ENCODE results near the gene PECR.

DNA sequence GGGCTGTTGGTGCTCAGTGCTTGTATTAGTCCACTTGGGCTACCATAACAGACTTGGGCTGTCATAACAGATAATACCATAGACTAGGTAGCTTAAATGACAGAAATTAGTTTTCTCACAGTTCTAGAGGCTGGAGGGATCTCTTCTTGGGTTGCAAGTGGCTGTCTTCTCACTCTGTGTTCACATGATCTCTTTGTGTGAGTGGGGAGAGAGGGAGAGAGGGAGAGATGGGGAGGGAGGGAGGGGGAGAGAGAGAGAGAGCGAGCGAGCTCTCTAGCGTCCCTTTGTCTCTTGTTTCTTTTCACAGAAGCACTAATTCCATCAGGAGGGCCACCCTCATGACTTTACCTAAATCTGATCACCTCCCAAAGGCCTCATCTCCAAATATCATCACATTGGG lies 23.1 kb upstream of the PECR start:
- no peak for TF ChIP-seq POLR2A (IDR thresholded peaks at IDR 0.05)
- TF ChIP-seq, protein P1, sequence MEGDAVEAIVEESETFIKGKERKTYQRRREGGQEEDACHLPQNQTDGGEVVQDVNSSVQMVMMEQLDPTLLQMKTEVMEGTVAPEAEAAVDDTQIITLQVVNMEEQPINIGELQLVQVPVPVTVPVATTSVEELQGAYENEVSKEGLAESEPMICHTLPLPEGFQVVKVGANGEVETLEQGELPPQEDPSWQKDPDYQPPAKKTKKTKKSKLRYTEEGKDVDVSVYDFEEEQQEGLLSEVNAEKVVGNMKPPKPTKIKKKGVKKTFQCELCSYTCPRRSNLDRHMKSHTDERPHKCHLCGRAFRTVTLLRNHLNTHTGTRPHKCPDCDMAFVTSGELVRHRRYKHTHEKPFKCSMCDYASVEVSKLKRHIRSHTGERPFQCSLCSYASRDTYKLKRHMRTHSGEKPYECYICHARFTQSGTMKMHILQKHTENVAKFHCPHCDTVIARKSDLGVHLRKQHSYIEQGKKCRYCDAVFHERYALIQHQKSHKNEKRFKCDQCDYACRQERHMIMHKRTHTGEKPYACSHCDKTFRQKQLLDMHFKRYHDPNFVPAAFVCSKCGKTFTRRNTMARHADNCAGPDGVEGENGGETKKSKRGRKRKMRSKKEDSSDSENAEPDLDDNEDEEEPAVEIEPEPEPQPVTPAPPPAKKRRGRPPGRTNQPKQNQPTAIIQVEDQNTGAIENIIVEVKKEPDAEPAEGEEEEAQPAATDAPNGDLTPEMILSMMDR (IDR thresholded peaks at IDR 0.05): no peak

All from right lobe of liver (tissue), 4 donors.